HG03097 (cell line): ENCODE data around the gene GNA12.
A peak's percentile ranks its signal among the peaks of the same experiment; 100 is the strongest.
"Not testable (repeated sequence)": the region's sequence is repeated elsewhere in the genome, so short reads cannot be mapped to it uniquely, and the experiment has no call there.

Experiments used
- ATAC-seq: cut with Tn5 transposase; IDR thresholded peaks from one replicate; pipeline ENCODE4 v1.9.1; 2021; ENCODE audit not compliant: unreplicated experiment, low FRiP score

GNA12 gene

GRCh38 chr7:2864999-2865670 is 21.0 kb upstream of the GNA12 start:
- ATAC-seq: no peak

- ATAC-seq: no peak
Observed at GRCh38 chr7:2864204-2864985, 20.3 kb upstream of the GNA12 start.

- ATAC-seq: peak; percentile 96
Observed at GRCh38 chr7:2863461-2864066, 19.5 kb upstream of the GNA12 start.

GRCh38 chr7:2862831-2863361 is 18.8 kb upstream of the GNA12 start:
- no peak for ATAC-seq

- ATAC-seq: no peak
Observed at GRCh38 chr7:2861509-2861908, 17.4 kb upstream of the GNA12 start.

- ATAC-seq: no peak
Observed at GRCh38 chr7:2860627-2861133, 16.6 kb upstream of the GNA12 start.

GRCh38 chr7:2859952-2860351 is 15.8 kb upstream of the GNA12 start:
- no peak for ATAC-seq

- no peak for ATAC-seq
Observed at GRCh38 chr7:2858621-2859020, 14.5 kb upstream of the GNA12 start.

- no peak for ATAC-seq
Observed at GRCh38 chr7:2856388-2857169, 12.5 kb upstream of the GNA12 start.

- ATAC-seq: no peak
Observed at GRCh38 chr7:2855386-2855785, 11.3 kb upstream of the GNA12 start.

GRCh38 chr7:2853552-2853951 is 9.4 kb upstream of the GNA12 start:
- ATAC-seq: not testable (repeated sequence)

GRCh38 chr7:2853147-2853546 is 9.0 kb upstream of the GNA12 start:
- no peak for ATAC-seq

- ATAC-seq: no peak
Observed at GRCh38 chr7:2851497-2851896, 7.4 kb upstream of the GNA12 start.

GRCh38 chr7:2849941-2850766 is 6.0 kb upstream of the GNA12 start:
- ATAC-seq: no peak

GRCh38 chr7:2845034-2845592 is 1.0 kb upstream of the GNA12 start:
- ATAC-seq: no peak

- no peak for ATAC-seq
Observed at GRCh38 chr7:2843711-2844152, 376 bp downstream of the GNA12 start.

- no peak for ATAC-seq
Observed at GRCh38 chr7:2843191-2843685, 870 bp downstream of the GNA12 start.

- no peak for ATAC-seq
Observed at GRCh38 chr7:2841907-2842306, 2.2 kb downstream of the GNA12 start.

GRCh38 chr7:2840458-2840857 is 3.6 kb downstream of the GNA12 start:
- ATAC-seq: no peak
